H1 (cell line): Measurements from ENCODE around the gene ST3GAL2. TPM values are rescaled to one million over a fixed set of nuclear protein-coding genes. Genes with fewer than 3 reads are reported as not detected.

Experiments used
- CHD1 ChIP-seq: IDR thresholded peaks from 2 replicates; pipeline ENCODE4 v1.6.1; 2012; ENCODE audit warnings: low read depth, low read length, improper control_type of control experiment
- CHD2 ChIP-seq: IDR thresholded peaks from 2 replicates; pipeline ENCODE4 v1.6.1; 2012; ENCODE audit warnings: low read length, improper control_type of control experiment
- CREB1 ChIP-seq: IDR thresholded peaks from 2 replicates; pipeline ENCODE4 v1.6.1; 2012; ENCODE audit warnings: inconsistent platforms
- EZH2 ChIP-seq: fragments of 200-600 bp; sonication (generic); IDR thresholded peaks from 2 replicates; pipeline ENCODE4 v1.7.1; 2012; ENCODE audit warnings: low read depth, mild to moderate bottlenecking, moderate library complexity, low read length, inconsistent platforms; ENCODE audit not compliant: severe bottlenecking
- GABPA ChIP-seq: IDR thresholded peaks from 2 replicates; pipeline ENCODE4 v1.6.1; 2011; ENCODE audit warnings: mild to moderate bottlenecking, low read length, moderate library complexity, borderline replicate concordance; ENCODE audit not compliant: insufficient read depth
- KDM5A ChIP-seq: fragments of 200-600 bp; IDR thresholded peaks from 2 replicates; pipeline ENCODE4 v1.7.1; 2012; ENCODE audit warnings: mild to moderate bottlenecking, low read length, inconsistent platforms, mixed read lengths
- PHF8 ChIP-seq: fragments of 200-600 bp; sonication (generic); conservative IDR thresholded peaks from 2 replicates; pipeline ENCODE4 v1.7.1; 2012; ENCODE audit warnings: low read depth, mild to moderate bottlenecking, inconsistent platforms, low read length, moderate library complexity
- SP1 ChIP-seq: IDR thresholded peaks from 2 replicates; pipeline ENCODE4 v1.6.1; 2011; ENCODE audit warnings: low read depth, low read length
- ZNF274 ChIP-seq: IDR thresholded peaks from 2 replicates; pipeline ENCODE4 v1.7.0; 2012; ENCODE audit warnings: low read length, borderline replicate concordance; ENCODE audit errors: extremely low read depth
- polyA plus RNA-seq, 7 experiments: library from polyadenylated mRNA; depleted of rRNA in 3 of 7; stranded (reverse) in 5 of 7; unstranded in 2 of 7; fragments of >200 nt in 5 of 7; fragments of 200-250 nt in 2 of 7; gene quantifications; 1 replicate in 5 of 7; 2 replicates in 1 of 7; 4 replicates in 1 of 7; pipeline versions ENCODE4 v1.2.1 to v1.2.3, GENCODE V29; 2011 to 2013; ENCODE audit warnings: missing spikeins in 2 of 7, mixed read lengths in 2 of 7
- total RNA-seq: library from RNA; stranded (reverse); fragmentation: NEBNext Ultra II Directional; extraction: Animal tissue kit (Norgen Biotek cat#: 25700); gene quantifications from 2 replicates; pipeline ENCODE4 v1.2.1, GENCODE V29; 2021
- TF ChIP-seq, protein P1 (sequence below): fragments of 300-600 bp; sonication (generic); IDR thresholded peaks from 2 replicates; pipeline ENCODE4 v1.7.1; 2012; ENCODE audit warnings: low read length, moderate library complexity, mild to moderate bottlenecking, inconsistent platforms; ENCODE audit not compliant: insufficient replicate concordance

Gene ST3GAL2
- total and polyA plus RNA-seq, 2 of the 8 experiments (the other 6 are each of a cell fraction or from before 2014, with no cell fraction given): 14.4 to 39.7 TPM

GRCh38 chr16:70463235-70463634 lies 24.3 kb upstream of the ST3GAL2 start (continued):
- TF ChIP-seq, protein P1, sequence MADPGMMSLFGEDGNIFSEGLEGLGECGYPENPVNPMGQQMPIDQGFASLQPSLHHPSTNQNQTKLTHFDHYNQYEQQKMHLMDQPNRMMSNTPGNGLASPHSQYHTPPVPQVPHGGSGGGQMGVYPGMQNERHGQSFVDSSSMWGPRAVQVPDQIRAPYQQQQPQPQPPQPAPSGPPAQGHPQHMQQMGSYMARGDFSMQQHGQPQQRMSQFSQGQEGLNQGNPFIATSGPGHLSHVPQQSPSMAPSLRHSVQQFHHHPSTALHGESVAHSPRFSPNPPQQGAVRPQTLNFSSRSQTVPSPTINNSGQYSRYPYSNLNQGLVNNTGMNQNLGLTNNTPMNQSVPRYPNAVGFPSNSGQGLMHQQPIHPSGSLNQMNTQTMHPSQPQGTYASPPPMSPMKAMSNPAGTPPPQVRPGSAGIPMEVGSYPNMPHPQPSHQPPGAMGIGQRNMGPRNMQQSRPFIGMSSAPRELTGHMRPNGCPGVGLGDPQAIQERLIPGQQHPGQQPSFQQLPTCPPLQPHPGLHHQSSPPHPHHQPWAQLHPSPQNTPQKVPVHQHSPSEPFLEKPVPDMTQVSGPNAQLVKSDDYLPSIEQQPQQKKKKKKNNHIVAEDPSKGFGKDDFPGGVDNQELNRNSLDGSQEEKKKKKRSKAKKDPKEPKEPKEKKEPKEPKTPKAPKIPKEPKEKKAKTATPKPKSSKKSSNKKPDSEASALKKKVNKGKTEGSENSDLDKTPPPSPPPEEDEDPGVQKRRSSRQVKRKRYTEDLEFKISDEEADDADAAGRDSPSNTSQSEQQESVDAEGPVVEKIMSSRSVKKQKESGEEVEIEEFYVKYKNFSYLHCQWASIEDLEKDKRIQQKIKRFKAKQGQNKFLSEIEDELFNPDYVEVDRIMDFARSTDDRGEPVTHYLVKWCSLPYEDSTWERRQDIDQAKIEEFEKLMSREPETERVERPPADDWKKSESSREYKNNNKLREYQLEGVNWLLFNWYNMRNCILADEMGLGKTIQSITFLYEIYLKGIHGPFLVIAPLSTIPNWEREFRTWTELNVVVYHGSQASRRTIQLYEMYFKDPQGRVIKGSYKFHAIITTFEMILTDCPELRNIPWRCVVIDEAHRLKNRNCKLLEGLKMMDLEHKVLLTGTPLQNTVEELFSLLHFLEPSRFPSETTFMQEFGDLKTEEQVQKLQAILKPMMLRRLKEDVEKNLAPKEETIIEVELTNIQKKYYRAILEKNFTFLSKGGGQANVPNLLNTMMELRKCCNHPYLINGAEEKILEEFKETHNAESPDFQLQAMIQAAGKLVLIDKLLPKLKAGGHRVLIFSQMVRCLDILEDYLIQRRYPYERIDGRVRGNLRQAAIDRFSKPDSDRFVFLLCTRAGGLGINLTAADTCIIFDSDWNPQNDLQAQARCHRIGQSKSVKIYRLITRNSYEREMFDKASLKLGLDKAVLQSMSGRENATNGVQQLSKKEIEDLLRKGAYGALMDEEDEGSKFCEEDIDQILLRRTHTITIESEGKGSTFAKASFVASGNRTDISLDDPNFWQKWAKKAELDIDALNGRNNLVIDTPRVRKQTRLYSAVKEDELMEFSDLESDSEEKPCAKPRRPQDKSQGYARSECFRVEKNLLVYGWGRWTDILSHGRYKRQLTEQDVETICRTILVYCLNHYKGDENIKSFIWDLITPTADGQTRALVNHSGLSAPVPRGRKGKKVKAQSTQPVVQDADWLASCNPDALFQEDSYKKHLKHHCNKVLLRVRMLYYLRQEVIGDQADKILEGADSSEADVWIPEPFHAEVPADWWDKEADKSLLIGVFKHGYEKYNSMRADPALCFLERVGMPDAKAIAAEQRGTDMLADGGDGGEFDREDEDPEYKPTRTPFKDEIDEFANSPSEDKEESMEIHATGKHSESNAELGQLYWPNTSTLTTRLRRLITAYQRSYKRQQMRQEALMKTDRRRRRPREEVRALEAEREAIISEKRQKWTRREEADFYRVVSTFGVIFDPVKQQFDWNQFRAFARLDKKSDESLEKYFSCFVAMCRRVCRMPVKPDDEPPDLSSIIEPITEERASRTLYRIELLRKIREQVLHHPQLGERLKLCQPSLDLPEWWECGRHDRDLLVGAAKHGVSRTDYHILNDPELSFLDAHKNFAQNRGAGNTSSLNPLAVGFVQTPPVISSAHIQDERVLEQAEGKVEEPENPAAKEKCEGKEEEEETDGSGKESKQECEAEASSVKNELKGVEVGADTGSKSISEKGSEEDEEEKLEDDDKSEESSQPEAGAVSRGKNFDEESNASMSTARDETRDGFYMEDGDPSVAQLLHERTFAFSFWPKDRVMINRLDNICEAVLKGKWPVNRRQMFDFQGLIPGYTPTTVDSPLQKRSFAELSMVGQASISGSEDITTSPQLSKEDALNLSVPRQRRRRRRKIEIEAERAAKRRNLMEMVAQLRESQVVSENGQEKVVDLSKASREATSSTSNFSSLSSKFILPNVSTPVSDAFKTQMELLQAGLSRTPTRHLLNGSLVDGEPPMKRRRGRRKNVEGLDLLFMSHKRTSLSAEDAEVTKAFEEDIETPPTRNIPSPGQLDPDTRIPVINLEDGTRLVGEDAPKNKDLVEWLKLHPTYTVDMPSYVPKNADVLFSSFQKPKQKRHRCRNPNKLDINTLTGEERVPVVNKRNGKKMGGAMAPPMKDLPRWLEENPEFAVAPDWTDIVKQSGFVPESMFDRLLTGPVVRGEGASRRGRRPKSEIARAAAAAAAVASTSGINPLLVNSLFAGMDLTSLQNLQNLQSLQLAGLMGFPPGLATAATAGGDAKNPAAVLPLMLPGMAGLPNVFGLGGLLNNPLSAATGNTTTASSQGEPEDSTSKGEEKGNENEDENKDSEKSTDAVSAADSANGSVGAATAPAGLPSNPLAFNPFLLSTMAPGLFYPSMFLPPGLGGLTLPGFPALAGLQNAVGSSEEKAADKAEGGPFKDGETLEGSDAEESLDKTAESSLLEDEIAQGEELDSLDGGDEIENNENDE: no peak
- TF ChIP-seq EZH2 (no peak), PHF8 (no peak), SP1 (no peak), CHD1 (no peak), KDM5A (no peak), CHD2 (no peak), CREB1 (no peak), GABPA (no peak), ZNF274 (no peak)
